KMS-11 (cell line): ENCODE data around the gene FAF2.

Source experiments
- H2AFZ ChIP-seq: fragments of 200-600 bp; sonication (generic); 2 replicates; pipeline ENCODE4 v1.6.1; 2016; ENCODE audit warnings: antibody characterized with exemption, mixed run types, low read depth
- H3K27ac ChIP-seq: fragments of 200-600 bp; sonication (generic); 2 replicates; pipeline ENCODE4 v1.6.1; 2016; ENCODE audit warnings: mild to moderate bottlenecking, mixed run types
- H3K27me3 ChIP-seq: fragments of 200-600 bp; sonication (generic); 2 replicates; pipeline ENCODE4 v1.6.1; 2017; ENCODE audit warnings: mild to moderate bottlenecking, low read depth, mixed run types, moderate library complexity; ENCODE audit not compliant: insufficient read depth
- H3K36me3 ChIP-seq: fragments of 200-600 bp; sonication (generic); 2 replicates; pipeline ENCODE4 v1.6.1; 2017; ENCODE audit warnings: mild to moderate bottlenecking, mixed run types; ENCODE audit not compliant: insufficient read depth
- H3K4me1 ChIP-seq: fragments of 200-600 bp; sonication (generic); 2 replicates; pipeline ENCODE4 v1.6.1; 2016; ENCODE audit warnings: mild to moderate bottlenecking, low read depth, mixed run types; ENCODE audit not compliant: poor library complexity, severe bottlenecking
- H3K4me2 ChIP-seq: fragments of 200-600 bp; sonication (generic); 2 replicates; pipeline ENCODE4 v1.7.0; 2016; ENCODE audit warnings: mild to moderate bottlenecking, mixed run types
- H3K4me3 ChIP-seq: fragments of 200-600 bp; sonication (generic); IDR thresholded peaks from 2 replicates; pipeline ENCODE4 v1.6.1; 2017; ENCODE audit warnings: low read depth, low read length, mixed read lengths; ENCODE audit not compliant: insufficient read depth
- H3K79me2 ChIP-seq: fragments of 200-600 bp; sonication (generic); 2 replicates; pipeline ENCODE4 v1.6.1; 2016; ENCODE audit warnings: low read depth, mixed run types; ENCODE audit not compliant: insufficient read depth
- H3K9ac ChIP-seq: fragments of 200-600 bp; sonication (generic); 2 replicates; pipeline ENCODE4 v1.6.1; 2016; ENCODE audit warnings: mild to moderate bottlenecking, mixed run types
- H4K20me1 ChIP-seq: fragments of 200-600 bp; sonication (generic); 2 replicates; pipeline ENCODE4 v1.6.1; 2016; ENCODE audit warnings: mild to moderate bottlenecking, mixed run types; ENCODE audit not compliant: insufficient read depth
- TF ChIP-seq, protein P1 (sequence below): fragments of 200-600 bp; sonication (generic); conservative IDR thresholded peaks from 2 replicates; pipeline ENCODE4 v1.6.1; 2017; ENCODE audit warnings: low read depth, mild to moderate bottlenecking, antibody characterized with exemption, low read length, moderate library complexity, mixed read lengths

The FAF2 gene

DNA sequence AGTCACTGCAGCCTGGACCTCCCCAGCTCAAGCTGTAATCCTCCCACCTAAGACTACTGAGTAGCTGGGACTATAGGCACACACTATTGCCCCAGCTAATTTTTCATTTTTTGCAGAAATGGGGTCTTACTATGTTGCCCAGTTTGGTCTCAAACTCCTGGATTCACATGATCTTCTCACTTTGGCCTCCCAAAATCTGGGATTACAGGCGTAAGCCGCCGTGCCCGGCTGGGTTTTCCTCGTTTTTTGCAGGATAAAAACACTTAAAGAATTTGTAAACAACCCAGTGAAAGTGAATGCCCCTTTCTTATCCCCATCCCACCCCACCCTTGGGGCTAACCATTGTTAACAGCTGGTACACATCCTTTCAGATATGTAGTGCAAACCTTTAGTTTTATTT, 39.6 kb upstream of the FAF2 start:
- Histone ChIP-seq H2AFZ (no peak overlapping the region), H3K4me2 (no peak overlapping the region; the same call in 1 of the 2 replicates), H3K4me1 (peaks cover 54% of the 10 kb centered on the region), H3K79me2 (no peaks in the 10 kb centered on the region; the same call in 1 of the 2 replicates), H3K9ac (no peak overlapping the region), H3K27ac (no peak overlapping the region; the same call in 1 of the 2 replicates), H4K20me1 (no peaks in the 10 kb centered on the region), H3K4me3 (no peak overlapping the region), H3K27me3 (no peaks in the 10 kb centered on the region), H3K36me3 (no peaks in the 10 kb centered on the region)
- TF ChIP-seq, protein P1, sequence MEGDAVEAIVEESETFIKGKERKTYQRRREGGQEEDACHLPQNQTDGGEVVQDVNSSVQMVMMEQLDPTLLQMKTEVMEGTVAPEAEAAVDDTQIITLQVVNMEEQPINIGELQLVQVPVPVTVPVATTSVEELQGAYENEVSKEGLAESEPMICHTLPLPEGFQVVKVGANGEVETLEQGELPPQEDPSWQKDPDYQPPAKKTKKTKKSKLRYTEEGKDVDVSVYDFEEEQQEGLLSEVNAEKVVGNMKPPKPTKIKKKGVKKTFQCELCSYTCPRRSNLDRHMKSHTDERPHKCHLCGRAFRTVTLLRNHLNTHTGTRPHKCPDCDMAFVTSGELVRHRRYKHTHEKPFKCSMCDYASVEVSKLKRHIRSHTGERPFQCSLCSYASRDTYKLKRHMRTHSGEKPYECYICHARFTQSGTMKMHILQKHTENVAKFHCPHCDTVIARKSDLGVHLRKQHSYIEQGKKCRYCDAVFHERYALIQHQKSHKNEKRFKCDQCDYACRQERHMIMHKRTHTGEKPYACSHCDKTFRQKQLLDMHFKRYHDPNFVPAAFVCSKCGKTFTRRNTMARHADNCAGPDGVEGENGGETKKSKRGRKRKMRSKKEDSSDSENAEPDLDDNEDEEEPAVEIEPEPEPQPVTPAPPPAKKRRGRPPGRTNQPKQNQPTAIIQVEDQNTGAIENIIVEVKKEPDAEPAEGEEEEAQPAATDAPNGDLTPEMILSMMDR, result no peak

DNA sequence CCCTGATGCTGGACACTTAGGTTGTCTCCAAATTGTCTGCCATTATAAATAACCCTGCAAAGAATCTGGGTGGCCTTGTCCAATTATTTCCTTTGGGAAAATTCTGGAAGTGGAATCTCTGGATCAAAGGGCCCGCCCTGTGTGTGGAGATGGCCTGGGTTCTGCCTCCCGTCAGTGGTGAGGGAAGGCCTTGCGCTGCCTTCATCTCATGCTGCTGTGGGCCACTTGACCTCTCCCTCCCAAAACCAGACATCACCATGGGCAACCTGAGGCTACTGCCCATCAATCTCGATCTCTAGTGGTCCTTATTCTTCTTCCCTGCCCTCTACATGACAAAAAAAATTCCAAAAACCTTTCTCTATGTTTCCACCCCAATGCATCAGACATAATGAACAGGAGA, 38.4 kb upstream of the FAF2 start:
- Histone ChIP-seq H3K9ac (no peak overlapping the region), H4K20me1 (no peaks in the 10 kb centered on the region), H3K79me2 (peaks cover 5% of the 10 kb centered on the region), H3K4me3 (no peak overlapping the region), H3K36me3 (no peaks in the 10 kb centered on the region), H3K4me2 (no peak overlapping the region), H3K27me3 (no peaks in the 10 kb centered on the region), H2AFZ (no peak overlapping the region), H3K27ac (no peak overlapping the region), H3K4me1 (peaks cover 55% of the 10 kb centered on the region)
- TF ChIP-seq, protein P1, result no peak

DNA sequence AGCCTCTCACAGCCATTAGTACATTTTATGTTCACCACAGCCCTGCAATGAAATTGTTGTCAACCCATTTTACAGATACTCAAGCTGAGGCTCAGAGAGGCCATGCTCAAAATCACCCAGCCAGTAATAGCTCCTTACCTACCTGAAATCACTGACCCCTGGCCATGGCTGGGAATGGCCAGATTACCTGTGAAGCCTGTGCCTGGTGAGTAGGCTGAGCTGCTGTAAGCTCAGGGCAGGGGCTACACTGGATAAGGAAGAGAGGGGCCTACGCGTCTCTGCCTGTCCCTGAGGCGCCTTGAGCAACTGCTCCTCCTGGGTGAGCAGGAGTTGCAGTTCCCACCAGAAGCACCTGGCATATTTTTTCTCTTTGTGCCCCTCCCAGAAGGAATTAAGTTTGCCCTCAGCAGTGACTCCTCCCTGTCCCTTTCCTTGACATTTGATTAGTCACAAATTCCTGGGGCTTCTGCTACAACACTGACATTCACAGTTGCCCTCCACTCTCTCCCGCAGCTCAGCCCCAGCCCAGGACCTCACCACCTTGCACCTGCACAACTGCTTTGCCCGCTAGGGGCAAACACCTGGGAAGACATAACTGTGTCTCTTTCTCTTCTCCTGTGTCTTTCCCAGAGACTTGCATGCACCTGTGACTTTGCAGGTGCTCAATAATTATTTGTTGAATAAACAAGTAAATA, 37.6 kb upstream of the FAF2 start:
- H3K4me3 ChIP-seq, result no peak overlapping the region

DNA sequence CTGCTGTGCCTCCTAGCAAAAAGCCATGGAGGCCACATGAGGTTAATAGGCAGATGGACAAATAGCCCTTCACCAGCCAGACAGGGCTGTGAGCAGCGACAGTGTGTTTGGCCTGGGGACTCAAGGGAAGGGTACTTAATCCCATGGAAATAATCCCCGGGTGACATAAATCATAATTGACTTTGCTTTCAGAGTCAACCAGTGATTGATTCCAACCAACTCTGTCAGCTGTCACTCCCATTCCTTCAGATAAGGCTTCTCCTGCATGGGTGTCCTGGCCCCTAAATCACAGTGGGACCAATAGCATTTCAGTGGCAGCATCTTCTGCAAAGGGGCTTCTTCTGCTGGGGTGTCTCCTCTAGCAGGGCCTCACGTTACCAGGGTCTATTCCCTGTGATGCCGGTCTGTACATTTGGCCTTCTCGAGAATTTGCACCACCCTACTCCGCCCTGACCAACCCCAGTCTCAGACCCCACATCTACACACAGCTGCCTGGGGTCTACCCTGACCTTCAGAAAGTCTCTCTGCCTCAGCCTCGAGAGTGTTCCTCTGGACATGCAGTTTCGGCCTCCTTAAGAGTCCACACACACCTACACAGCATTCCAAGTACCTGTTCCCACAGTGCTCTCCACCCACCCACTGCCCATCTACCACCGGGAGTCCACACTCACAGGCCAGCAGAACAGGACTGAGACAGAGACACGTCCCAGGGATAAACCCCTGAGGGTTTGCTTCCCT, 35.5 kb upstream of the FAF2 start:
- Histone ChIP-seq H3K36me3 (no peaks in the 10 kb centered on the region), H3K4me1 (peaks cover 47% of the 10 kb centered on the region), H4K20me1 (no peaks in the 10 kb centered on the region), H3K9ac (no peak overlapping the region), H3K4me3 (no peak overlapping the region), H3K27me3 (no peaks in the 10 kb centered on the region), H3K27ac (no peak overlapping the region), H3K4me2 (no peak overlapping the region), H2AFZ (no peak overlapping the region), H3K79me2 (peaks cover 18% of the 10 kb centered on the region)
- TF ChIP-seq, protein P1, result no peak

More for the DNA sequence above, 37.6 kb upstream of the FAF2 start:
- Histone ChIP-seq H3K27ac (no peak overlapping the region), H4K20me1 (no peaks in the 10 kb centered on the region), H3K79me2 (peaks cover 13% of the 10 kb centered on the region), H3K9ac (no peak overlapping the region), H3K4me1 (peaks cover 60% of the 10 kb centered on the region), H3K4me2 (no peak overlapping the region), H2AFZ (no peak overlapping the region), H3K36me3 (no peaks in the 10 kb centered on the region), H3K27me3 (no peaks in the 10 kb centered on the region)
- TF ChIP-seq, protein P1, result no peak
